Measurements from ENCODE around the gene BCAS3.

Gene BCAS3

GRCh38 chr17:61073799-61074513, 396.3 kb downstream of the BCAS3 start:
- DNase-seq, result peak; percentile 43

GRCh38 chr17:61075988-61076387, 398.3 kb downstream of the BCAS3 start:
- no peak for DNase-seq

- DNase-seq, result peak; percentile 26
These were observed 399.0 kb downstream of the BCAS3 start for GRCh38 chr17:61076621-61077031.

- DNase-seq, result no peak
These were observed 404.3 kb downstream of the BCAS3 start for GRCh38 chr17:61081959-61082358.

GRCh38 chr17:61084260-61084659, 406.6 kb downstream of the BCAS3 start:
- no peak for DNase-seq

- no peak for DNase-seq
These were observed 409.4 kb downstream of the BCAS3 start for GRCh38 chr17:61087024-61087423.

GRCh38 chr17:61088556-61088955, 410.9 kb downstream of the BCAS3 start:
- DNase-seq, result no peak

GRCh38 chr17:61091096-61091495, 413.4 kb downstream of the BCAS3 start:
- DNase-seq, result no peak

GRCh38 chr17:61097781-61098180, 420.1 kb downstream of the BCAS3 start:
- DNase-seq, result no peak

- DNase-seq, result no peak
These were observed 428.7 kb downstream of the BCAS3 start for GRCh38 chr17:61106354-61106753.

GRCh38 chr17:61116577-61116976, 438.9 kb downstream of the BCAS3 start:
- no peak for DNase-seq

- DNase-seq, result no peak
These were observed 440.3 kb downstream of the BCAS3 start for GRCh38 chr17:61117983-61118382.

- no peak for DNase-seq
These were observed 441.2 kb downstream of the BCAS3 start for GRCh38 chr17:61118871-61119270.

GRCh38 chr17:61122326-61122913, 444.8 kb downstream of the BCAS3 start:
- DNase-seq, result peak; percentile 11

- DNase-seq, result no peak
These were observed 446.9 kb downstream of the BCAS3 start for GRCh38 chr17:61124562-61124961.

GRCh38 chr17:61126473-61127249, 449.0 kb downstream of the BCAS3 start:
- DNase-seq, result no peak

GRCh38 chr17:61127960-61128359, 450.3 kb downstream of the BCAS3 start:
- DNase-seq, result peak; percentile 53

GRCh38 chr17:61128661-61129115, 451.0 kb downstream of the BCAS3 start:
- peak; percentile 35 for DNase-seq

GRCh38 chr17:61129267-61130254, 451.9 kb downstream of the BCAS3 start:
- DNase-seq, result no peak

GRCh38 chr17:61130330-61130729, 452.7 kb downstream of the BCAS3 start:
- no peak for DNase-seq

- no peak for DNase-seq
These were observed 453.9 kb downstream of the BCAS3 start for GRCh38 chr17:61131585-61131984.

- DNase-seq, result no peak
These were observed 454.9 kb downstream of the BCAS3 start for GRCh38 chr17:61132524-61132923.

GRCh38 chr17:61133853-61134252, 456.2 kb downstream of the BCAS3 start:
- DNase-seq, result no peak

Data from fibroblast of skin of right biceps (primary cell).